ENCODE results near the gene ADAM33. TPM values are rescaled to one million over a fixed set of nuclear protein-coding genes. Genes with fewer than 3 reads are reported as not detected.

Gene ADAM33, protein sequence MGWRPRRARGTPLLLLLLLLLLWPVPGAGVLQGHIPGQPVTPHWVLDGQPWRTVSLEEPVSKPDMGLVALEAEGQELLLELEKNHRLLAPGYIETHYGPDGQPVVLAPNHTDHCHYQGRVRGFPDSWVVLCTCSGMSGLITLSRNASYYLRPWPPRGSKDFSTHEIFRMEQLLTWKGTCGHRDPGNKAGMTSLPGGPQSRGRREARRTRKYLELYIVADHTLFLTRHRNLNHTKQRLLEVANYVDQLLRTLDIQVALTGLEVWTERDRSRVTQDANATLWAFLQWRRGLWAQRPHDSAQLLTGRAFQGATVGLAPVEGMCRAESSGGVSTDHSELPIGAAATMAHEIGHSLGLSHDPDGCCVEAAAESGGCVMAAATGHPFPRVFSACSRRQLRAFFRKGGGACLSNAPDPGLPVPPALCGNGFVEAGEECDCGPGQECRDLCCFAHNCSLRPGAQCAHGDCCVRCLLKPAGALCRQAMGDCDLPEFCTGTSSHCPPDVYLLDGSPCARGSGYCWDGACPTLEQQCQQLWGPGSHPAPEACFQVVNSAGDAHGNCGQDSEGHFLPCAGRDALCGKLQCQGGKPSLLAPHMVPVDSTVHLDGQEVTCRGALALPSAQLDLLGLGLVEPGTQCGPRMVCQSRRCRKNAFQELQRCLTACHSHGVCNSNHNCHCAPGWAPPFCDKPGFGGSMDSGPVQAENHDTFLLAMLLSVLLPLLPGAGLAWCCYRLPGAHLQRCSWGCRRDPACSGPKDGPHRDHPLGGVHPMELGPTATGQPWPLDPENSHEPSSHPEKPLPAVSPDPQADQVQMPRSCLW
- not detected in 2 replicates for total RNA-seq

DNA sequence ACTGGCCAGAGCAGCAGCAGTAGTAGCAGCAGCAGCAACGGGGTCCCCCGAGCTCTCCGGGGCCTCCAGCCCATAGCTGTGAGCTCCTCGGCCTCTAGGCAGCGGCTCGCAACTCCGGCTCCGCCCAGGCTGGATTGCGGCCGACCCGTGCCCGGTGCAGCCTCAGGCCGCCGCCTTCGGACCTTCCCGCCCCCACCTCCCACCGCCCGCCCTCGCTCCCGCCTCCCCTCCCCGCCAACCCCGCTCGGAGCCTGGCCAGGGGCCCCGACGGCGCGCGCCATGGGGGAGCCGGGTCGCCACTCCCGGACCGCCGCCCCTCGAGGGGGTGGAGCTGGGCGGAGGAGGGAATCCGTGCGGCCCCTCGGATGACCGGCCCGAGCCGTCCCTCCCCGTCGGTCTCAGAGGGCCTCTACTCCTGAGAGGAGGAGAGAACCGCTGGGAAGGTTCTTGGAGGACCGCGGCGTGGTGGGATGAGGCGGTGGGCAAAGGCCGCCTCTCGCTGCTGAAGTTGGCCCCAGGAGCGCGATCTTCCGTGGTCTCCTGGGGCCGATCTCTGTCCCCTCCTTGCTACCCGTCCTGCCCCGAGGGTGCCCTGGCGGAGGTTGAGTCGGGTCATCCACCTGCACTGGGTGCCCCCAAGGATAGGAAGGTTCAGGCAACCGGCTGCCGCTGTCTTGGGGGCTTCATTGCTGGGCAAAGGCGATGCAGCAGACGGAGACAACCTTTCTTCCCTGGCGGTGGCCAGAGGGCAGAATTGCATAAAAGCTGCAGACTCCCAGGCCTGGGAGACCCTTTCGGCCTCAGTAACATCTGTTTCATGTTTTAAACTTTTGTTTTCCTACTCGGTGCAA lies at the start of gene ADAM33:
Gene ADAM33, minus strand, starts transcription at position 80 of the 851 bp plus-strand sequence. Its CDS starts 6 bp downstream, at position 74.
- intact Hi-C loops (cut with micrococcal nuclease): no loop called here

DNA sequence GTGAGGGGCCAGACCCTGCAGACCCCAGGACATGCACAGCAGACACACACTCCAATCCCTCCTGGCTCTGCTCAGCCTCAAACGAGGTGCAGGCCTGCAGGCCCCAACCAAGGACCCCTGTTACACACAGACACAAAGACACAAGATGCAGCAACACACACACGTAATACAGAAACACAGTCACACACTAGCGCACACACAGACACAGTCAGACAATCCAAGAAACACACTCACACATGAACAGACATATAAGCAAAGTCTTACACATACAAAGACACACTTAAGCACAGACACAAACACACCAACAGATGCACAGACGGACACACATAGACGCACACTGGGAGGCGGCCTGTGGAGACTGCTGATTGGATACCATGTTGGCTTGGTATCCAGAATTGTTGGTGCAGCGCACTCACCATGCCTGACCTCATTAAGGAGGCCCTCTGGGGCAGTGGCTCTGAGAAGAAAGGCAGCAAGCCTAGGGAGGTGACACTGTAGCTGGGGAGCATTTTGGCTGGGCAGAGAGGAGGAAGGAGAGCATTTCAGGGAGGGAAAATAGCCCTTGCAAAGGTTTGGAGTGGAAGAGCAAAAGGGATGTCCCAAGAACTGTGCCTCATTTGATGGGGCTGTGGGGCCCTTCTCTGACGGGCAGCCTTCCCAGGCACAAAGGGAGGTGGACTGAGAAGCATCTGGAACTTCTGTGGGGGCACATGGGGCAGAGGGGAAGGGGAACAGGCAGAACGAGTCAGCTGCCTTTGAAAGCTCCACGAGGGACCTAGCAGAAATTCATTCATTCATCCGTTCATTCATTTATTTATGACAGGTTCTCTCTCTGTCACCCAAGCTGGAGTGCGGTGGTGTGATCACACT lies 49.2 kb upstream of the ADAM33 start:
- intact Hi-C loops (cut with micrococcal nuclease): no loop called here

DNA sequence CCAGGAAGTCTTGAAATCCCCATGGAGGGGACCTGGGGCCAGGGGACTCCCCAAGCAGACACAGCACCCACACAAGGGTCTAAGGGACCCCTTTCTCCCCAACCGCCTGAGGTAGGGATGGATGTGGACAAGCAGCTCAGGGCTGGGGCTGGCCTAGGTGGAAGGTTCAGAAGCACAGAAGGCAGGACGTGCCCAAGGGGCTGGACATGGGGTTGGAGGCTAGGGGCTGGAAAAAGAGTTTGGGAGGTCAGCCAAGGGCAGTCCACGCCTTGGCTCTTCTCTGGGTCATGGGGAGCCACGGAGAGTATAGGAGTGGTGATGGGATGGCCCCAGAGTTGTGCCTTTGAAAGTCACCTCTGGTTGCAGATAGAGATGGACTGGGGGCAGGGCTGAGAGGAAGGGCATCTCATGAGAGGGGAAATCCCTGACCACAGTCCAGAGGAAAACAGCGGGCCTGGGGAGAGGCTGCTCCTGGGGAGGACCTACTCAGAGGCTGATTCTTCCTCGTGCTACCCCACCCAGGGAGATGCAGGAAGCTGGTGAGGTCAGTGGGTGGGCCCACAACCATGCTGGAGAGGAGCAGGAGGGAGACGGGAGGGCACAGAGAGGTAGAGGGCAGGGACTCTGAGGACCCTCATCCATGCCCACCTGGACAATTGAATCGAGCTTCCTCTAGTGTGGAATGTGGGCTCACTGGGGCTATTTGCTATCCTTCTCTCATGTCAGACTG lies 48.2 kb upstream of the ADAM33 start:
- intact Hi-C loops (cut with micrococcal nuclease): no loop called here

DNA sequence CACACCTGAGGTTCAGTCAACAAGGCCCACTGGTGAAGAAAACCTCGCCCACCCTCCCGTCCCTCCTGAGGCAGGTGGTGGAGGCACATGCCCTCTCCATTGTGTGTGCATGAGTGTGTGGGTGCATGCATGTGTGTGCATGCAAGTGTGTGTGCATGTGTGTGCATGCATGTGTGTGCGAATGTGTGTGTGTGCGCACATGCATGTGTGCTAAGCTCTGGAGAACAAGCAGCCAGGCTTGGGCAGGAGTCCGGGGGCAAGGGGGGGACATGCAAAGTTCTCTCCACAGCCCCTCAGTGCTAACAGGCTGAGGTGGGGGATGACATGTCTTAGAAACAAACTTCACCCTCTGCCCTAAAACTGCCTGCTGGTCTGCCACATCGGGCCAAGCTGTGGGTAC lies 47.6 kb upstream of the ADAM33 start:
- intact Hi-C loops (cut with micrococcal nuclease): no loop called here

DNA sequence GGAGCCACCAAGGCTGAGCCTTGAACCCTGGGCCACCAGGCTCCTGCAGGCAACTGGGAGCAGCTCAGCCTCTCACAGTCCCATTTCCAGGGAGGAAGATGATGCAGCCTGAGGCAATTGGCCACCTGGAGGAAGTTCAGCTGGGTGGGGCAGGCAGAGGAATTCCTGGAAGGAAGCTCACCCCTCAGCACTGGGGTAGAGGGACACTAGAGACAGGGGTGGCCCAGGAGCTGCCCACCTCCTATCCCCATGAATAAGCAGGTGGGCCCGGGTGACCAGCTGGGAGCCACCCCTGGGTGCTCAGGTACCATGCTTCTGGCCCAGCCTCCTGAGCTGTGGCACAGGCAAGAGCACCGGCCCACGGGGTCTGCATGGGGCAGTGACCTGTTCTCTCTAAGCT lies 47.1 kb upstream of the ADAM33 start:
- intact Hi-C loops (cut with micrococcal nuclease): no loop called here

DNA sequence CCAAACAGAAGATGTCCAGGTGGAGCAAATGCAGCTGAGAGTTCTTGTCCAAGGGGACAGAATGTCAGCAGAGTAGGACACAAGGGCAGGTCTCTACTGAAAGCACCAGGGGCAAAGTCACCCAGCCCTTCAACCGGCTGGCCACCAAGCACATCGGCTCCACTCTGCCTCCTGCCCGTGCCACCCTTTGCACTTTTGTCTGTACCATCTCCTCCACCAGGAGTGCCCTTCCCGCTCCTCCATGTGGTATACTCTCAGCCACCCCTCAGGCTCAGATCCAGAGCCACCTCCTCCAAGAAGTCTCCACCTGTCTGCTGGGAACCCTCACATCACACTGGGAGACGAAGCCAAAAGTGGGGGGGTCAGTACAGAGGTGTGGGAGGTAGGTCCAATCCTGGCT lies 46.5 kb upstream of the ADAM33 start:
- intact Hi-C loops (cut with micrococcal nuclease): no loop called here

DNA sequence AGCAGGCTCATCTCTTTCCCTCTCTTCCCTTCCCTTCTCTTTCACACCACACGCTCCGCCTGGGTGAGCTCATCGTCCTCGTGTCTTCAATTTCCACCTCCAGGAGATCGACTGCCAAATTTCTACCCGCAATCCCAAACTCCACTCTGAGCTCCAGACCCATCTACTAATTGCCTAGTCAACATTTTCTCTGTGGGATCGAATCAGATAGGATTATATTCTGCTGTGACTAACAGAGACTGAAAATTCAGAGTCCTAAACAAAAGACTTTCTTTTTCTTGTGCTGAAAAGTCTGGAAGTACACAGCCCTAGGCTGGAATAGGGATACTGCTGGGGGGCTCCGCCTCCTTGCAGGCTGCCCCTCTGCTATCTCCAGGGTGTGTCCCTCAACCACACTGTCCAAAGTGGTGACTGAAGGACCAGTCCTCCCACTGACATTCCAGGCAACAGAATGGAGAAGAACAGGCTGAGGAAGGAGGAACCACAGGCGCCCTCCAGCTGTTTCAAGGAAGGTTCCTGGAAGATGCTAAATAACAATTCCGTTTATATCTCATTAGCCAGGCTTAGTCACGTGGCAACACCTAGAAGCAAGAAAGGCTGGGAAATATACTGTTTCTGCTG lies 45.7 kb upstream of the ADAM33 start:
- intact Hi-C loops (cut with micrococcal nuclease): no loop called here

DNA sequence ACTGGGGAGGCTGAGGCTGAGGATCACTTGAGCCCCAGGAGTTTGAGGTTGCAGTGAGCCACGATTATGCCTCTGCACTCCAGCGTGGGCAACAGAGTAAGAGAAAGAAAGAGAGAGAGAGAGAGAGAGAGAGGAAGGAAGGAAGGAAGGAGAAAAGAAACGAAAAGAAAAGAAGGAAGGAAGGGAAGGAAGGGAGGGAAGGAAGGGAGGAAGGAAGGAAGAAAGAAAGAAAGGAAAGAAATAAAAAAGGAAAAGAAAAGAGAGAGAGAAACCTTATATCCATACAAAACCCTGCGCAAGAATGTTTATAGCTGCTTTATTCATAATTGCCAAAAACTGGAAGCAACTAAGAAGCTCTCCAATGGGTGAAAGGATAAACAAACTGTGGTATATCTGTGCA lies 42.5 kb upstream of the ADAM33 start:
- intact Hi-C loops (cut with micrococcal nuclease): no loop called here

DNA sequence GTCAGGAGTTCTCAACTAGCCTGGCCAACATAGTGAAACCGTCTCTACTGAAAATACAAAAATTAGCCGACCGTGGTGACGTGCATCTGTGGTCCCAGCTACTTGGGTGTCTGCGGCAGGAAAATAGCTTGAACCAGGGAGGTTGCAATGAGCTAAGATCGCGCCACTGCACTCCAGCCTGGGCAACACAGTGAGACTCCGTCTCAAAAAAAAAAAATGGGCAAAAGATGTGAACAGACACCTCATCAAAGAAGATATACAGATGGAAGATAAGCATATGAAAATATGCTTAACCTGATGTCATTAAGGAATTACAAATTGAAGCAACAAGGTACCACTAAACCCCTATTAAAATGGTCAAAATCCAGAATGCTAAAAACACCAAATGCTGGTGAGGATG lies 41.5 kb upstream of the ADAM33 start:
- intact Hi-C loops (cut with micrococcal nuclease): no loop called here

DNA sequence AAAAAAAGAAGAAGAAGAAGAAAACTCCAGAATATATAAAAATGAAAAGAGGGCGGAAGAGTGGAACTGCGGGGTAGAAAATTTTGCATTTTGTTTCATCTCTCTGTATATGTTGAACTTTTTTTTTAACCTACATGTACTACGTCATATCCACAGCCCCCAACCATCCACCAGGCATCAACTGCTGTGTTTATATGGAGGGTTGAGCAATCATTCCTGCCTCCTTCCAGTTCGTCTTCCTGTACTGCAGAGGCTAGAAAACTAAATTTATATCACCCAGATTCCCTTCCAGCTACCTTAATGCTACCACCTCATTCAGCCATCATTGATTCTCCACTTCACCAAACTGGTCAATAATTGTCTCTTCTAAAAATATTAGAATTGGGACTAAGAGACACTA lies 40.1 kb upstream of the ADAM33 start:
- intact Hi-C loops (cut with micrococcal nuclease): no loop called here

DNA sequence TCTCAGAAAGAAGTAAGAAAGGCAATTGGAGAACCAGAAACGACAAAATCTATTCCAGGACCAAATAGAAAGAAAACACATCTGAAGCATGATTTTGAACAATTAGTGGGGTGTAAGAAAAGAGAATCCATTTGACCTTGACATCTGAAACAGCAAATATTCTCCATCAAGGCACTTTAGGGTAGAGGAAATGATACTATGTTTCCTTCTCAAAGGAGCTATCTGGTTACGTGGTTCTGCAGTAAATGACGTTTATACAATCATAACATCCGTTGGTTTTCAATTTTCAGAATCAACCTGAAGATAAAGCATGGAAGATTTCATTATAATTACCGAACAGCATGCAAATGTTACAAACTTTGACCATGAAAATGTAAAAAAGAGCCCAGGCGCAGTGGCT lies 38.8 kb upstream of the ADAM33 start:
- intact Hi-C loops (cut with micrococcal nuclease): no loop called here

DNA sequence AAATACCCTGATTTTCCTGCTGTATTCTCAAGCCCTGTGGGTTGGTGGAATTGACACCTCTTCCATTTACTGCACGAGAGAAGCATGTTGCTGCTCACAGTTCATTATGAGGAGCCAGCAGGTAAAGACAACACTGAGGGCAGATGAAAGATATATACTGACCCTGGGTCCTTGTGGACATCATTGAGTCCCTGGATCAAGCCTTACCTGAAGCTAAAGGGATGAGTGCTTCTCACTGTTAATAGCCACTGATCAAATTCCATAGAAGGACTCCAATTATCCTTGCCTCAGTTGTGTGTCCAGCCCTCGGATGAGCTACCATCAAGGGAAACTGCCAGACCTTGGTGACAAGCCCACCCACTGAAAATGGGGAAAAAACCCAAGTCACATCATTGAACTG lies 38.3 kb upstream of the ADAM33 start:
- intact Hi-C loops (cut with micrococcal nuclease): no loop called here

DNA sequence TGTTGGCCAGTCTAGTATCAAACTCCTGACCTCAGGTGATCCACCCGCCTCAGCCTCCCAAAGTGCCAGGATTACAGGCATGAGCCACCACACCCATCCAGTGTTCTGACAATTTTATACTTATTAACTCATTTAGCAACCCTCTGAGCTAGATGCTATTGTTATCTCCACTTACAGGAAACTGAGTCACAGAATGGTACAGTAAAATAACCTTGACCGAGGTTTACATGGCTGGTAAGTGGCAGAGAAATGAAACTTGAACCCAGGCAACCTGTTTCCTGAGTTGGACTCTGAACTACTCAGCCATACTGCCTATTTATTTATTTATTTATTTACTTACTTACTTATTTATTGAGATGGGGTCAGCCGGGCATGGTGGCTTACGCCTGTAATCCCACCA lies 37.2 kb upstream of the ADAM33 start:
- intact Hi-C loops (cut with micrococcal nuclease): no loop called here

DNA sequence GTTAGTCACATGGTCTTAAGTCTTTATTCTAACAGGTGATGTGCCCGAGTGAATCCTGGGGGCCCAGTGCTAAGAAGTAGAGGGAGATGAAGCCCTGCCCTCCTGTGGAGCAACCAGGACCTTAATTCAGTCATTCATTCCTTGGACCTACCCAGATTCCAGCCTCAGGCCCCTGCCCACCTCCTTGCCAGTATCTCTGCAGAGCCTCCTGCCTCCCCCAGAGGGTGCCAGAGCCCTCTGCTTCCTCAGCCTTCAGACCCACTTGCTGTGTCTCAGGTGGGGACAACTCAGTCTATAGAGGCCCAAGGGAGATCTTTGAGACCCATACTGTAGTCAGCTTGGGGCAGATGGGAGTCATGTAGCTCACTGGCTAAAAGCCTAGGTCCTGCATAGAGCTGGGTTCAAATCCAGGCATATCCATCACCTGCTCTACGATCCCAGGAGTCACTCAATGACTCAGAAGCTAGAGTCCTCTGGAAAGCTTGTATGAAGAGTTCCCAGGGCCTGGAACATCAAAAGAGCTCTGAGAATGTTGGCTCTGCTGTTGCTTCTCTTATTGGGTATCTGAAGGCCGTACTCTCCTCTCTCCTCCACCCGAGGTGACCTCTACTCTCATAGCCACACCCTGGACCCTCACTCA lies 34.5 kb upstream of the ADAM33 start:
- intact Hi-C loops (cut with micrococcal nuclease): no loop called here

DNA sequence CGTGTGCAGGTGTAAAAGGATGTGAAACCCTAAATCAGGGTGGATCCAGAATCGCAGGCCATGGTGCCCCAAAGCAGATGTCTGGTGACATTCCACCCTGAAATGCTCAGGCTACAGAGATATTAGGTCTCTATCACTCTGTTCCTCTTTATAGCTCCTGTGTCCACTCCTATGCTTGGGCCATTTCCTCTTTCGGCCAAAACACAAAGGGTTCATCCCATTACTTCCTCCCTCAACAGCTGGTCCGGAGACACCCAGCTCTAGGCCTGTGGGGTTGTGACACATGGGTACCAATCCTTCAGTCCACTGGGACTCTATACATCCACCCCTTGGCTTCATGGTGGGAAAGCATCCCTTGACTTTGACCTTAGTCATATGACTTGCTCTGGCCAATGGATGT lies 32.3 kb upstream of the ADAM33 start:
- intact Hi-C loops (cut with micrococcal nuclease): no loop called here

DNA sequence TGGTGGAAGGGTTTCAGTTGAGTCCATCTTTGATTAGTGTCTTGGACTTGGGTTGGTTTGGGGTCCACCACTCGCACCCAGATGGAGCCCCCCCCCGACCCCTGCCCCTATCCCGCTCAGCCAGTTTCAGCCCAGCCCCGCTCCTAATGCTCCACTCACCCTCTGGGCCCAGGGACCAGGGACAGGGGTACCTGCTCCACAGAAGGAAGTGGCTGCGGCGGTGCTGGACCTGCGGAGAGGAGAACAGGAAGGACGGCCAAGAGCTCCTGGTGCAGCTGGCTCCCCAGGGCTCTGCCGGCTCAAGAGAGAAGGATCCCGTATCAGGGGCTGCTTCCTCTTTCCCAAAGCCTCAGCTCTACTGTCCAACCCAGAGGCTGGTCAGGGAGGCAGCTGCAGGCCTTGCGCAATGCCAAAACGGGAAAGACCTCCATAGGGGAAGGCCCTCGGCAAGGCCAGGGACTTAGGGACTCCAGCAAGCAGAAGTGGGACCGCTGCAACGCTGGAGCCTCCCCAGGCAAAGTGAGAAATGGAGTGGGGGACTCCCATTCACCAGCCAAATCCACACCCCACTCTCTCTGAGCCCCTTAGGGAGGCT lies 30.6 kb upstream of the ADAM33 start, which contains the start of gene SIGLEC1:
Gene SIGLEC1, minus strand, starts transcription at position 322 of the 595 bp plus-strand sequence. CDS start 5,472 bp downstream, outside the sequence.
- intact Hi-C loops (cut with micrococcal nuclease): no loop called here

DNA sequence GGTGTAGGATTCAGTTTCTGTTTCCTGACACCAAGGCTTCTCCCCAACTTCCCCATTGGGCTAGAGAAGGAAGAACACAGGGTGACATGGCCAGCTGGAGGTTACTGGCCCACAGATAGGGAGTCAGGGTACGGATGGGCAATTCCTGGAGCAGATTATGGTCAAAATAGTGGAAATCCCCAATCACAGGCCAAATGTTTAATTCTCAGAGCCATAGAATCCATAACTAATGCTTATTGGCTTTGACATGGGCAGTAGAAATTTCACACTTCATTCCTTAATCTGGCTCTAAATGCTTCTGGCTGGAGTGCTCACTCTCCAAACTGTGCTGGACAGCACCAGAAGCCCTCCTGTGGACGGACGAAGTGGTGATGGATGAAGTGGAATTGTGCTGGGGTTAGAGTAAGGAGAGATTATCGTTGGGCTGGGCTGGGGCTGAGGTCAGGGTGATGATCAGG lies 29.7 kb upstream of the ADAM33 start:
- intact Hi-C loops (cut with micrococcal nuclease): loop anchor here (1.0 kb wide), 2 partner anchors 35 to 148 kb away; no protein-coding TSS in a partner anchor

Data from T-helper 2 cell treated with Interferon-gamma antibody and Interleukin-4, amounts not matched to agents 100 ng/mL and 5 ng/mL, for 36 hours (primary cell).